Urothelium cell line (cell line): Measurements from ENCODE around the gene LRRC9.
"Not testable (repeated sequence)": the region's sequence is repeated elsewhere in the genome, so short reads cannot be mapped to it uniquely, and the experiment has no call there.

Experiments
- DNase-seq: peaks from one replicate; pipeline ENCODE4 v3.0.0; 2011; ENCODE audit warnings: low spot score, mixed read lengths
- FAIRE-seq: peaks from 2 replicates; lab custom pipeline; 2011; peaks lifted over from hg19 to GRCh38; lab: Jason Lieb, UNC

The LRRC9 gene

DNA sequence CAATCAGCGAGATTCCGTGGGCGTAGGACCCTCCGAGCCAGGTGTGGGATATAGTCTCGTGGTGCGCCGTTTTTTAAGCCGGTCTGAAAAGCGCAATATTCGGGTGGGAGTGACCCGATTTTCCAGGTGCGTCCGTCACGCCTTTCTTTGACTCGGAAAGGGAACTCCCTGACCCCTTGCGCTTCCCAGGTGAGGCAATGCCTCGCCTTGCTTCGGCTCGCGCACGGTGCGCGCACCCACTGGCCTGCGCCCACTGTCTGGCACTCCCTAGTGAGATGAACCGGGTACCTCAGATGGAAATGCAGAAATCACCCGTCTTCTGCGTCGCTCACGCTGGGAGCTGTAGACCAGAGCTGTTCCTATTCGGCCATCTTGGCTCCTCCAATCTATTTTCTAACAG, 32.2 kb downstream of the LRRC9 start:
- FAIRE-seq, DNase-seq: not testable (repeated sequence)

DNA sequence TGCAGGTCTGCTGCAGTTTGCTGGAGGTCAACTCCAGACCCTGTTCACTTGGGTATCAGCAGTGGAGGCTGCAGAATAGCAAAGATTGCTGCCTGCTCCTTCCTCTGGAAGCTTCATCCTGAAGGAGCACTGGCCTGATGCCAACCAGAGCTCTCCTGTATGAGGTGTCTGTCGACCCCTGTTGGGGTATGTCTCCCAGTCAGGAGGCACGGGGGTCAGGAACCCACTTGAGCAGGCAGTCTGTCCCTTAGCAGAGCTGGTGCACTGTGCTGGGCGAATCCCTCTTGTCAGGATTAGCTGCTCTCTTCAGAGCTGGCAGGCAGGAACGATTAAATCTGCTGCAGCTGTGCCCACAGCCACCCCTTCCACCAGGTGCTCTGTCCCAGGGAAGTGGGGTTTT, 37.9 kb downstream of the LRRC9 start:
- not testable (repeated sequence) for DNase-seq
- peak; percentile 72 for FAIRE-seq

DNA sequence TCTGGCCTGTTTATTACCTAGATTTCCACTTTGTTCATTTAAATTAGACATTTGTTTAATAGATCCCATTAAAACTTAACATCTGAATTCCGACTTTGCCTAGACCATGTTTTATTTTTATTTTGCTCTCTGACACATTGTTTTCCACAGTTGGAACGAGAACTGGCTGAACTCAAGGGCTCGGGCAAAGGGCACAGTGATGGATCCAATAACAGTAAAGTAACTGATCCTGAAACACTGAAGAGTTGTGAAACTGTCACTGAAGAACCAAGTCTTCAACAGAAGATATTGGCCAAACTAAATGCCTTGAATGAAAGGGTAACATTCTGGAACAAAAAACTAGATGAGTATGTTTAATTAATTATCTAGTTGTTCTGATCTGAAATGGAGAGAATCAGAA, 39.7 kb downstream of the LRRC9 start:
- FAIRE-seq = no peak

DNA sequence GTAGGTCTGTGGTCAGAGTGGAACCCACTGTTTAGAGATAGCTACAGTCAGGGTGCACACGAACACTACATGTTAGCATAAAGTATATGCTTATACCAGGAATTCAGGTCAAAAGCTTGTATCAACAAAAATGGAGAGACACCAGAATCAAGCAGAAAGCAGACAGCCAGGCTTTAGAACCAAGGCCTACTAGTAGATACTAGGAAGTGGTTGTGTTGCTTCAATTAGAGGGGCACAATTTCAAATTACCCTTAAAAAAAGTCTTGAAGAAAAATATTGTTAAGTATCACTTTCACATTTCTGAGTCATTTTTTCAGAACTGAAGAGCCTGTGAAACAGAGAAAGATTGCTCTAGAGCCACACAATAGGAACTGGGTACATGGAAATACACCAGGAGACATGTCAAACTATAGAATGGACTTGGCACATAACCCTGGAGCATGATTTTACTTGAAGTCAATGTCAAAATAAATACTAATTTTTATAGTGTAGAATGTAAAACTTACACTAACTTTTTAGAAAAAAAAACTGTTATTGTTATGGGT, 41.6 kb downstream of the LRRC9 start:
- DNase-seq (no peak), FAIRE-seq (no peak)

More for the DNA sequence above, 39.7 kb downstream of the LRRC9 start:
- no peak for DNase-seq

DNA sequence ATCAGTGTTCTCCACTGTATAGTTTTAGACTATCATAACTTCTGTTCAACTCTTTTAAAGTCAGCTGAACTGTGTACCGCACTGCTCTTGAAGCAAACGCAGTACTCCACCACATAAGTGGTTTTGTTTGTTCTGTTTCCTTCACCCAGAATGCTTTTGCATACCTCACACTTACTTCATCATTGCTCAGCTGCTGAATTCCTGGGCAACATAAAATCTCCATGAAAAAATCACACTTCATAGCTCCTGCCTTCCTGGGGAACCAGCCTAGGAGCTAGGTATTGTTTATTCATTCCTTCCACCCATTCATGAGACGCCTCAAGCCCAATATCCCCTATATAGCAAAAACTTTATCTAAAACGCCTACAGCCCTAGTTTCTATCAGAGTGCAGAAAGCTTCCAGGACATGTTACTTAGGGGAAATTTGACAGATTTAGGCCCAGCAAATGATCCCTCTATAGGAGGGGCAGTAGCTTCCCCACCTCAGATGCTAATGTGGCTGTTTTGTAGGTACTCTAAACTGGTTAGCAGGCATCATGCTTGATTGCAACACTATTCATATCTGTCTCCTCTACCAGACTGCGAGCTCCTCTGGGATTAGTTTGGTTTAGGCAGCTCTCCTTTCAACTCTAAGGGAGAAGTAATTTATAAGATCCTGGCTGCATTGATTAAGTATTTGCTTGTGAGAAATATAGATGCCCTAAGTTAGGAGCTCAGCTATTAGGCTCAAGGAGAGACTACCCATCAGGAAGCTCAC, 44.5 kb downstream of the LRRC9 start:
- no peak for FAIRE-seq
- no peak for DNase-seq

DNA sequence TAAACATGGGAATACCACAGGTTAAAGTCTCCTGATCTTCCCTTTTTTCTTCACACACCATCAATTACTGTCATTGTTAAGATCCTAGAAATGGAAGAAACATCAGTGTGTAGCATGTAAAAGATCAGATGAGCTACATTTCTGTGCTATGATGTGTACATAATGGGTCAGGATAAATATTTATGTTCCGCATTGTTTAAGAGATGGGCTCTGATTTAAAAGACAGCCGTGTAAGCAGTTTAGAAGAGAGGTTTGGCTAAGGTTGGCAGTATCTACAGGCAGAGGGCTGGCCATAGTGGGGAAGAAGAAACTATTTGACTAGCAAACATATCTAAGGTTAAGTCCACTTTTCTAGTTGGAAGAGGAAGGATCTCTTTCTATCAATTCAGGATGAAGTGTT, 49.4 kb downstream of the LRRC9 start:
- no peak for DNase-seq
- FAIRE-seq = no peak

DNA sequence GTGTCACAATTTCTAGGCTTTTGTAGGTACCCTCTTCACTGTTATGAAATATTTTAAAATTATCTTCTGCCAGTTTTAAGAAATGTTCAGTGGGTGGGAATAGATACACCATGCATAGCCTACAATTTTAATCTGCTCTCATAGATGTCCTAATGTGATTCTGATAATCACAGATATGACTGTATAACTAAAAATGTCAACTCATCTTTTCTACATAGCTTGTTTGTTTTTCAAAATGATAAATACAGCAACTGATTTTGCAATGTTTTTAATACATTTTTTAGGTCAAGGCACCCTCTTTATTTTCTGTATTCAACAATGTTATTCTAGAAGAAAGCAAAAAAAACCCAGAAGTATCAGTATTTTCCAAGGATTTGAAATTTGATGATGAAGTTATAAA, 61.6 kb downstream of the LRRC9 start:
- no peak for DNase-seq
- FAIRE-seq = no peak

DNA sequence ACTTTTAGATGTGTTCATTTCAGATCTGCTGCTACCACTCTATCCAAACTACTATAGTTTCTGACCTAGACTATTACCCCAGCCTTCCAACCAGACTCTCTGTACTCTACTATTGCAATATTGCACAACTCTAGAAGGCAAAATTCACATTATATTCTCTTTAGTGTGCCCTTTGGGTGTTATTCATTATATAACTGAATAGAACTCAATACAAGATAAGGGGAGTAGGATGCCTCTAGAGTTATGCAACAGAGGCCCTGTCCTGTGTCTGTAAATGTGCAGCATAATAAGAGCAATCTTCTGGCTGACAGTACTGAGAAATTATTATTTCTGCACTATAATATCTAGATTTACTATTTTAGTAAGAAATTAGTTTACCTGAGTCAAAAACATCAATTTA, 63.1 kb downstream of the LRRC9 start:
- peak; percentile 52 for FAIRE-seq
- DNase-seq = no peak

DNA sequence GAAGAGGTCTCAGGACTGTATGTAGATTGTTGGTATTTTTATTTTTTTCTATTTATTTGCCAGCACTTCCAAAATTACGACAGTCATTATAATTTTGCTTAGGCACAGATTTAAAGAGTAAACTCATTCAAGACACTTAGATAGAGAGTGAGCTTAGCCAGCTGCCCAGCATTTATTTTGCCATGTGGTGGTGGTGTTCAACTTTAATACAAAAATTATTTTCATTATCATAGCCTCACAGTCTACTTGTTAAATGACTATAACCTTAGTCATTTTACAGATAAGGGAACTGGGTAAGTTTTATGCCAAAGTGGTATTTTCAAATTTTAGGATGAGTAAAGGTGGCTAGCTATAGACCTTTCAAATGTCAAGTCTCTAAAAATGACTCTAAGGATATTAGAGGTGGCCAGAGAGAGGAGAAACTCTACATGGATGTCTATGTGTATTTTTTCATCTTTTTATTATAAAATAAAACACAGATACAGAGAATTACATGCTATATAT, 66.7 kb downstream of the LRRC9 start:
- DNase-seq (no peak), FAIRE-seq (no peak)

DNA sequence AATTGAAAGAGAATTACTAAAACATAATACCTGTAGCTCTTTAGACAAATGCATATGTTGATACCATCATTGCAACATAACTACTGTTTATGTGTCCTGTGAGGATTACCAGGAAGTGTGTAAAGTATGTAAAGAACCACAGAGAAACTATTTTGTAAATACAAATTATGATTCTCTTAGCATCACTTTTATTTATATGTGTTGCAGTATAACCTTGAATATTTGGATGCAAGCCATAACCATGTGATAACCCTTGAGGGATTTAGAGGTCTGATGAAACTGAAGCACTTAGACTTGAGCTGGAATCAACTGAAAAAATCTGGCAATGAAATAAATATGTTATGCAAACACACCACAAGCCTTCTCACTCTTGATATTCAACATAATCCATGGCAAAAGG, 77.5 kb downstream of the LRRC9 start:
- FAIRE-seq = peak; percentile 5
- DNase-seq = no peak

DNA sequence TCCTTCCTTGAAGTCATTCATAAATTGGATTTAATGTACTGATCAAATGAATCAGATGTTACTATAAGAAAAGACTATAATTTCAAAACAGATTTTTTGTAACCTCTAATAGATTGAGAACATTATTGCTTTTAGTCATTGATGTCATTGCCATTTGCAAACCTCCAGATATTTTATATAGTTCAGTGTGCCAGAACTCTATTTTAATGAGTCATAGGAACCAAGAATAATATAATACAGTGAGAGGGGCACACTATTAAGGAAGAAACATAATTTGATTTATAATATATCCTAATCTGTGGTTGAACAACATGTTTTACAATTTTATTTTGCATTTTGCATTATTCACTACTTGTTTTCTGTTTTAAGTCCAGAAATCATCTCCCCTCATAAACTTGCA, 78.0 kb downstream of the LRRC9 start:
- FAIRE-seq (no peak), DNase-seq (no peak)

DNA sequence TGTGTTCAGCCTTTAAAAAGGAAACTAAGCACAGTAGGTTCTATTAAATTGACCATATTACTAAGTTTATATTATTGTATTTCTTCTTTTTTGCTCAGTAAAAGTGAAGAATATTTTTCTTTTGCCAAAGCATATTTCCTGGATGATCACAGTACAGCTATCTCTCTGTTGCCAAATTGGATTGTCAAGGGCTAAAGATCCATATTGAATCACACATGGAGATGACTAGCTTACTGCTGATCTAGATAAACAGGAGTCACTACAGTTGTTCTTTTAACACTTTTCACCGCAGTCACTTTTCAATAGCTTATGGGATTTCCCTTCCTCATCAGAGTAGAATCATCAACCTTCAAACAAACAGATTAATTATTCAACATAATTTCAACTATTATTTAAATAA, 78.6 kb downstream of the LRRC9 start:
- DNase-seq (no peak), FAIRE-seq (no peak)

DNA sequence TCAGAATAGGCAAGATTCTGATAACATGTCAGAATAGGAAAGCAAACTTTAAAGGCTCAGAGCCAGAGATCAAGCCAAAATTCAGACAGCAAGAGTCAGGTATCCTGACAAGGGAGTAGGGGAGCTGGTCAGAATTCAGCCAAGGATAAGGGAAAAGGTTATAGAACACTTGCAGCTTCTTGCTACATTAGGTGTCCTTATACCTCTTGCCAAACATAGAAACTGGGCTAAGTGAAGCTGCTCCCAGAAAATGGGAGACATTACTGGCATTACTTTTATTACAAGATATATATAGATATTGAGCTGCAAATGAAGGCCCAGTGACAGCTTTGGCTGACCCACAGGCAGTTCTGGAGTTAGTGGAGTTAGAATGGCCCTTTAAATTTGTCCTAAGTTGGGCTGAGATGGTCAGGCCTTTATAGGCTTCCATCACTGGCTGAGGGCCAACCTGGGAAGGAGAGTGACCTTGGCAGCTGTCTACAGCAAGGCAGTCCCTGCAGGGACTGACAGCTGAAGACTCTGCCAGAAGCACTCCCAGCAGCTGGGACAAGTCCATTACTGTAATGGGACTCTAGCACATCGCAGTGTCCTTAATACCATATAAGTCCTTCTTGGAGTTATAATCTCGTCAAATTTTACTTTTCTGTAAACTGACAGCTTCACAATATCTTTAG, 83.0 kb downstream of the LRRC9 start:
- no peak for FAIRE-seq
- DNase-seq = no peak

DNA sequence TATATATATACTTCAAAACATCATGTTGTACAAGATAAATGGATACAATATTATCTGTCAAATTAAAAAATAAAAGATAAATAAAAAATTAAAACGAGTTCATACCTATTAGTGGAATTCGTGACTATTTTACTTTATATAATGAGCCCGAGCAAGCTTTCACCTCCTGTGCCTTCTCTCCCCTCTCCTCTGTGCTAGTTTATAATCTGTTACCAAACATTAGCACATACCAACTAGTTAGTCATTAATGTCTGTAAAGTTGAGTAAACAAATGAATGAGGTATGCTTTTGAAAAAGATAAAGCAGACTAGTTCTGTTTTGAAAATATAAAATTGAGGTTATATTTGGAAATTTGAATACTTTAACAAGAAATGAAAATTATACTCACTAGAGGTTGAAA, 84.0 kb downstream of the LRRC9 start:
- FAIRE-seq = no peak
- DNase-seq = no peak

DNA sequence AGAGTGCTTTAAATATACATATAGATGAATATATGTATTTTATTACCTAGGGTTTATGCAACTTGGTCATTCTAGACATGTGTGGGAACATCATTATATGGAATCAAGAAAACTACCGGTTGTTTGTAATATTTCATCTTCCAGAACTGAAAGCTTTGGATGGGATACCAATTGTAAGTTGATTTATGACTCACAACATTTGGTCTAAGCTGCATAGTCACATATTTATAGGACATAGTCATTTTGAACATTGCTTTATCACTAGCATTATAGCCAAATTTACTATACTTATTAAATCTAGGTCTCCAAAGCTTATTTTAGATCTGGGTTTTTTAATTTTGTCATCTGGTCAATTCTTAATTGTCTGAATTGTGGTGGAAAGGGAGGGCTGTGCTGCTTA, 88.1 kb downstream of the LRRC9 start:
- FAIRE-seq (no peak), DNase-seq (no peak)

DNA sequence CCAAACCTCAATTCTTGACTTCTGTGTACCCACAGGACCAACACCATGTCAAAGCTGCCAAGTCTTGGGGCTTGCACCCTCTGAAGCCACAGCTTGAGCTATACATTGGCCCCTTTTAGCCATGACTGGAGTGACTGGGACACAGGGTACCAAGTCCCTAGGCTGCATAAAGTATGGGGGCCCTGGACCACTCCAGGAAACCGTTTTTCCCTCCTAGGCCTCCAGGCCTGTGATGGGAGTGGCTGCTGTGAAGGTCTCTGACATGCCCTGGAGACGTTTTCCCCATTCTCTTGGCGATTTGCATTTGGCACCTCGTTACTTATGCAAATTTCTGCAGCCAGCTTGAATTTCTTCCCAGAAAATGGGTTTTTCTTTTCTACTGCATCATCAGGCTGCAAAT, 90.3 kb downstream of the LRRC9 start:
- not testable (repeated sequence) for DNase-seq, FAIRE-seq

DNA sequence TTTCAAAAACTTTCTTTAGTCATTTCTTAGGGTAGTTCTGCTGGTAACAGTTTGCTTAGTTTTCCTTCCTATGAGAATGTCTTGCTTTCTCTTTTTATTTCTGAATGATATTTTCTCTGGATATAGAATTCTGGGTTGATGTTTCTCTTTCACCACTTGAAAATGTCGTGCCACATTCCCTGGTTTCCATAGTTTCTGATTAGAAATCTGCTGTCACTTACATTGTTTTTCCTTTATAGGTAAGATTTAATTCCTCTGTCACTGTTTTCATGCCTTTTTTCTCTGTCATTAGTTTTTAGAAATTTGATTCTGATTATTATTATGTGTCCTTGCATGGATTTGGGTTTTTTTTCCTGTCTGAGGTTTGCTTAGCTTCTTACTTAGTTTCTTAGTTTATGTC, 94.5 kb downstream of the LRRC9 start:
- DNase-seq (no peak), FAIRE-seq (no peak)

DNA sequence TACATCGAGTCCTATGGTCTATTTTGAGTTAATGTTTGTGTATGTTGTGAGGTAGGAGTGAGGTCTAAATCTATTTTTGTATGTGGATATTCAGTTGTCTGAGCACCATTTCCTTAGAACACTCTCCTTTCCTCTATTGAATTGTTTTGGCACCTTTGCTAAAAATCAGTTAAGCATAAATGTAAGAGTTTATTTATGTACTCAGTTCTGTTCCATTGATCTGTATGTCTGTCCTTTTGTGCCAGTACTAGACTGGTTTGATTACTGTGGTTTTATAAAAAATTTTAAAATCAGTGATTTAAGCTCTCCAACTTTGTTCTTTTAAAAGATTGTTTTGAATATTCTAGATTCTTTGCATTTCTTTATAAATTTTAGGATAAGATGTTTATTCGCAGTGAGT, 101.7 kb downstream of the LRRC9 start:
- DNase-seq (no peak), FAIRE-seq (no peak)

DNA sequence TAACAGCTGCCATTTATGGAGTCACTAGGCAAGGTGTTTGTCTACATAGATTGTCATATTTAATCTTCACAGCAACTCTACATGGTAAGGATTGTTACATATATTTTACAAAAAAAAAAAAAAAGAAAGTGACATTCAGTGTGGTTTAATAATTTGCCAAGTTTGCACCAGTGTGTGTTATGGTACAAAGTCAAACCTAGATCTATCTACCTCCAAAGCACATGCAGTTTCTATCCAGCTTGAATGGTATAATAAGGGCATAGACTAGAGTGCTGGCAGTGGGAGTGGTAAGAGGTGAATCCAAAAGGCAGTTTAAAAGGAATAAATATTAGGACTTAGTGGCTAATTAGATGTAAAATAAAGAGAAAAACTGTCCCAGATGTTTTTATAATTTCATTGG, 105.6 kb downstream of the LRRC9 start:
- FAIRE-seq = no peak

DNA sequence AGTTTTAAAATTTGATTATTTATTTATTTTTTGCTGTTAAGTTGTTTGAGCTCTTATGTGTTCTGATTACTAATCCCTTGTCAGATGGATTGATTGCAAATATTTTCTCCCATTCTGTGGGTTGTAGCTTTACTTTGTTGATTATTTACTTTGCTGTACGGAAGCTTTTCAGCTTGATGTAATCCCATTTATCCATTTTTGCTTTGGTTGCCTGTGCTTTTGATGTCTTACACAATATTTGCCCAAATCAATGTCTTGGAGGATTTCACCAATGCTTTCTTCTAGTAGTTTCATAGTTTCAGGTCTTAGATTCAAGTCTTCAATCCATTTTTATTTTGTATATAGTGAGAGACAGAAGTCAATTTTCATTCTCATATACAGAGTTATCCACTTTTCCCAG, 115.2 kb downstream of the LRRC9 start:
- DNase-seq = no peak
- FAIRE-seq = no peak

More for the DNA sequence above, 105.6 kb downstream of the LRRC9 start:
- no peak for DNase-seq

DNA sequence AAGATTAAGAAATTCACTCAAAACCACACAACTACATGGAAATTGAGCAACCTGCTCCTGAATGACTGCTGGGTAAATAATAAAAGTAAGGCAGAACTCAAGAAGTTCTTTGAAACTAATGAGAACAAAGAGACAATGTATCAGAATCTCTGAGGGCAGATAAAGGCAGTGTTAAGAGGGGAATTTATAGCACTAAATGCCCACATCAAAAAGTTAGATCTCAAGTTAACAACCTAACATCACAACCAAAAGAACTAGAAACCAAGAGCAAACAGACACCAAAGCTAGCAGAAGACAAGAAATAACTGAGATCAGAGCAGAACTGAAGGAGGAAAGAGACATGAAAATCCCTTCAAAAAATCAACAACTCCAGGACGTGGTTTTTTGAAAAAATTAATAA, 128.0 kb downstream of the LRRC9 start:
- FAIRE-seq, DNase-seq: not testable (repeated sequence)

DNA sequence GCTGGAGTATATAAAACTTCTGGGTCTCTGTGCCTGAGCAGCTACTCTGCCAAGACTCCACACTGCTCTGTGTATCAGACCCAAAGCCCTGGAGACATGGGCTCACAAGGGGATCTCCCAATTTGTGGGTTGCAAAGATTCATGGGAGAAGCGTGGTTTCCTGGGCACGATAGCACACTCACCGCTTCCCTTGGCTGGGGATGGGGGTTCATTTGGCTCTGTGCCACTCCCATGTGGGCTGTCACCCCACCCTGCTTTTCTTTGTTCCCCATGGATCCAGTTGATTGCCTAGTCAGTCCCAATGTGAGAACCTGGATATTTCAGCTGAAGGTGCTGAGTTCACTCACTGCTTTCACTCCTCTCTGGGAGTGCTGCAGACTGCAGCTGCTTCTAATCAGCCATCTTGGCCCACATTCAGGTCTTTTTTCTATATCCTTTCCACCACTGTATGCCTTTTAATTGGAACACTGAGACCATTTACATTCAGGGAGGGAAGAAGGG, 131.8 kb downstream of the LRRC9 start:
- peak; percentile 32 for FAIRE-seq
- no peak for DNase-seq
